GM19328 (cell line): ENCODE results near the gene RUNX1.

Source experiments
- ATAC-seq: cut with Tn5 transposase; IDR thresholded peaks from one replicate; pipeline ENCODE4 v1.9.1; 2021; ENCODE audit warnings: mild to moderate bottlenecking, moderate library complexity; ENCODE audit not compliant: unreplicated experiment

Gene RUNX1

DNA sequence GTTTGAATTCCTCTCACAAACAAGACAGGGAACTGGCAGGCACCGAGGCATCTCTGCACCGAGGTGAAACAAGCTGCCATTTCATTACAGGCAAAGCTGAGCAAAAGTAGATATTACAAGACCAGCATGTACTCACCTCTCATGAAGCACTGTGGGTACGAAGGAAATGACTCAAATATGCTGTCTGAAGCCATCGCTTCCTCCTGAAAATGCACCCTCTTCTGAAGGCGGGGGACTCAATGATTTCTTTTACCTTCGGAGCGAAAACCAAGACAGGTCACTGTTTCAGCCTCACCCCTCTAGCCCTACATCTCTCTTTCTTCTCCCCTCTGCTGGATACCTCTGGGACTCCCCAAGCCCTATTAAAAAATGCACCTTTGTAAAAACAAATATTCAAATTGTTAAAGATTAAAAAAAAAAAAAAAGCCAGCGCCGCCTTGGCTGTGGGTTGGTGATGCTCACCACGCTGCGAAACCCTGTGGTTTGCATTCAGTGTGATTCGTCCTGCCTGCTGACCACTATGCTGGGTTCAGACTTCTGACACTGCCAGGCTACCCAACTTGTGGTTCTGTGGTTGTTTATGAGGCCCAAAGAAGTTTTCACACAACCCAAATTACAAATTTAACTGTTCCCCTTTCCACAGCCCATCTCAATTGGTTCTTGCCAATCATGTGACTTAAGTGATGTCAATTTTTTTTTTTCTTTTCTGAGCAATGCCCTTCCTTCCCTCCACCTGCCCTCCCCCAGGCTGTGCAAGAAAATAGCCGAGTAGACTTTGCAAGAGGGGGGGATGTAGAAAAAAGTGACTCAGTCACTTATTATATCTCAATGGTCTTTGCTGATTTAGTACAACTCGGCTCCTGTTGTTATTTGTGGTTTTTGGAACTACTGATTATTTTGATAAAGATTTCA lies at the start of gene RUNX1:
TSS of gene RUNX1 (minus strand) at position 597 of the 912 bp plus-strand sequence.
- ATAC-seq: peak; percentile 56

DNA sequence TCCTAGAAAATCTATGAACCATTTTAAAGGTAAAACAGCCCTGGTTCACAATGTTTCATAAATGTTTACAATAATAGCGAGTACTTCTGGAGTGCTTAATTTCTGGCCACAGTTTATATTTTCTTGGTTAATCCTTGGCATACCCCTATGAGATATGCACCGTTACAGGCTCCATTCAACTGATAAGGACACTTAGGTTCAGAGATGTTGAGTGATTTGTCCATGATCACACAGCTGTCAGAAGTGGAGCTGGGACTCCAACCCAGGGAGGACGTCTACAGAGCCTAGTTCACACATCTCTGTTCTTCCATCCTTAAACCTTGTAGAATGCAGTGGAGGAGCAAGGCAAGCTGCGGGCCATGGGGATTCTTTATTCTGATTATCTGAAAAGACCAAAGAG lies 48.4 kb upstream of the RUNX1 start:
- no peak for ATAC-seq

GRCh38 chr21:35096959-35097358 lies 47.9 kb upstream of the RUNX1 start:
- ATAC-seq: no peak

- ATAC-seq: no peak
Measured at GRCh38 chr21:35095859-35096291, 46.8 kb upstream of the RUNX1 start.

- ATAC-seq: no peak
Measured at GRCh38 chr21:35093514-35093913, 44.4 kb upstream of the RUNX1 start.

DNA sequence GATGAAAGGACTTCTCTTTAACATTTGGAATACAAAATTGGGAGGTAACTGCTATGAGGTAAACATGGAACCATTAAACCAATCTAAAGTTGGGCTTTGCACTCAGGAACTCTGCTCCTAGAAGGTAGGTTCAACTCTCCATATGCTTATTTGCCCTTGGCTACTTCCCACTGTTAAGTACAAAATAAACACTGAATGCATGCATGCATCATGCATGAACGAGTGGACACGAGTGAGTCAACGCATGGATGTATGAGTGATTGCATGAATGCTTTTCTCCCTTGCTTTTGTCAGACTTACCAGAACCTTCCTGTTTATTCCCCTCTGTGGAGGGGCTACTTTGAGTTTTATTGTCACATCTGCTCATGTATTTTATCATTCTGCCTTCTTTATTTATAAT lies 42.4 kb upstream of the RUNX1 start:
- ATAC-seq: no peak

DNA sequence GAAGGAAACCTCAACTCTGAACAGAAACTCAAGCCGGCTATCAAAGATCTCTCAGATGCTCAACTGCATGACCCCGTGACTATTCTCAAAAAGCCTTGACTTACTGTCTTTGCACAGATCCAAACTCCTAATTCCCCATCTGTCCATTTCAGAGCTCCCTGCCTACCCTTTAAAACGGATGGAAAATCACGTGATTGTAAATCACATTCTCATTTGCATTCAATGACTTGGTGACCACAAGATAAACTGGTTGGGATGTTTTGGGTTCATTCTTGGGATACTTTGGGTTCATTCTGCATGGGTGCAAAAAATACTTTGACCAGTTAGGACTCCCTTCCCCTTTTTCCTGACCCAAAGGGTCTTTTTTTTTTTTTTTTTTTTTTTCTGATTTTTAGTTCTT lies 41.3 kb upstream of the RUNX1 start:
- ATAC-seq: no peak

GRCh38 chr21:35088319-35088771 lies 39.2 kb upstream of the RUNX1 start:
- no peak for ATAC-seq

- ATAC-seq: no peak
Measured at GRCh38 chr21:35086357-35086756, 37.3 kb upstream of the RUNX1 start.

- ATAC-seq: no peak
Measured at GRCh38 chr21:35084869-35085268, 35.8 kb upstream of the RUNX1 start.

GRCh38 chr21:35083246-35083645 lies 34.1 kb upstream of the RUNX1 start:
- ATAC-seq: no peak

GRCh38 chr21:35081861-35082260 lies 32.8 kb upstream of the RUNX1 start:
- no peak for ATAC-seq

- no peak for ATAC-seq
Measured at GRCh38 chr21:35079181-35079580, 30.1 kb upstream of the RUNX1 start.

- no peak for ATAC-seq
Measured at GRCh38 chr21:35077975-35078374, 28.9 kb upstream of the RUNX1 start.

GRCh38 chr21:35077466-35077865 lies 28.4 kb upstream of the RUNX1 start:
- no peak for ATAC-seq

DNA sequence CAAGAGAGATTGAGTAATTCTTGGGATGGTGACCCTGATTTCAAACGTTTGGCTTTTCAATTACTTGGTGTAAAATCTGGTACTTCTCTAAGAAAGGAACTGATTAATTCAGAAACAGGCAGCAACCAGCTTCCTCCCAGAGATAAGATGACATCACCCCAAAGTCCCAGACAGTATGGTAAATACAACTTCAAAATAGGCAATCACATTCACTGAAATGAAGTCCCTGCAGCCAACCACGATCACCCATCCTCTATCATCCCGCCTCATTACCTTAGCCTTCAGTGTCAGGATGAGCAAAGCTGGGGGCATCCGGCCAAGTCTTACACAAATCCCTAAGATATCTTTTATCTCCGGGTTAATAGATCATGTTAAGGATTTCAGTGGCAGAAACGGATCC lies 26.4 kb upstream of the RUNX1 start:
- ATAC-seq: no peak

- no peak for ATAC-seq
Measured at GRCh38 chr21:35072960-35073359, 23.9 kb upstream of the RUNX1 start.

- ATAC-seq: no peak
Measured at GRCh38 chr21:35072557-35072956, 23.5 kb upstream of the RUNX1 start.

DNA sequence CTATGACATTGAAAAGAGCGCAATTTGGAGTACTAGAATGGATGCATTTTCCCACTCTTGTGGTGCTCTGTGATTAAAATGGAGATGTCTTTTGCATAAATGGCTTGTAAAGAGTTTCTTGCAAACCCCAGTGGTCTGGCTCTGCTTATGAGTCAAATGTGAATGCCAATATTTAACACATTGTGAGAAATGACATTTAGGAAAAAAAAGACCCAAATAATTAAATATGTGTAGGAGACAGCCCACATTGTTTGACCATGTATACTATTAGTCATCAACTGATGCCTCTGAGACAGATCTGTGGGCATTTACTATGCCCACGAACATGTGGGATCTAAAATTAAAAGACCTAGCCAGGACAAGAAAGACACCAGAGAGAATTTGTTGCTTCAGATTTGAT lies 22.2 kb upstream of the RUNX1 start:
- no peak for ATAC-seq

- ATAC-seq: no peak
Measured at GRCh38 chr21:35070436-35070835, 21.3 kb upstream of the RUNX1 start.

DNA sequence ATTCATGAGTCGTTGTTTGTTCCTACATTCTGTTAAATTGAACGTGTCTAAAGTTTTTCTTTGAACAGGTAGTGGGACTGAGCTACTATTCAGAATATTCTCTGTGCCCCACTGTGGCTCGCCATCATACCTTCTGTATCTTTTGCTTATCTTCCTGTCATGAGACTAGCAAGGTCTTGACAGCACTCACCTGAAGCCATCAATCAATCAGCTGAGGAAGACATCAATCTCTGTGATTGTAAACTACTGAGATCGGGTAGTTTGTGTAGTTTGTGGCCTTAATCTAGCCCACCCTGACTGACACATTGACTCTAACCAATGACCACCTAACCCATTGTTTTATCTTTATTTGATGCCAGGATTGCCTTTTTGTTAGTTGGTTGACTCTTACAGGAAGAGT lies 17.7 kb upstream of the RUNX1 start:
- ATAC-seq: no peak

DNA sequence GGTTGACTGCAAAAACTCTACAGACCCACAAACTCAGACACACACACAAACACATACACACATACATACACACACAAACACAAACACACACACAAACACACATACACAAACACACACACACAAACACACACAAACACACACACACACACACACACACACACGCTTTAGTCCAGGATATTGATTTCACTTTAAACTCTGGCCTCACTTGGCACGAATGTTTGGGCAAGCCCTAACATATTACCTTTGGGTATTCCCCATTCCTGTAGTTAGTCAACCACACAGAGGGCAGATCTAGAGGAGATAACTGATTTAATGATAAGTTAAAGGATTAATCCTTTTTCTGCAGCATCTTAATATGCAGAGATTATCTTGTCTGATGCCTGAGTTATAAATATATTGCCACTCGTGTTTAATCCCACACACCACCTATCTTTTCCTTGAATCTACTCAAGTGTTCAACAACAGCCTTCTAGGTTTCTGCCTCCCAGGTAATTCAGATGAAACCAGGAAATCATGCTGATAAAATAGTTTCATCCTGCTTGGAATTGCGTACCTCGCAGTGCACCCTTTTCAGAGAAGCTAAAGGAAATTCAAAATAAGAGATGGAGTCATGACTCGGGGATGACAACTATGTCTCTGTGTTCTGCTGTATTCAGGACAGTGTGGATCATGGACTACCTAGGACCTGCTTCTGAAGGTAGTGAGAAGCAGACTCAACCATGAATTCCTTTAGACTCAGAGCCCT lies 14.5 kb upstream of the RUNX1 start:
- ATAC-seq: no peak
